GM12873 (cell line): ENCODE results near the gene BLM.

Experiments used
- CTCF ChIP-seq: IDR thresholded peaks from 2 replicates; pipeline ENCODE4 v1.5.1; 2012; ENCODE audit warnings: low read depth, mild to moderate bottlenecking, moderate library complexity, low read length, control low read depth; ENCODE audit not compliant: insufficient read depth; ENCODE audit errors: missing control alignments

BLM gene

GRCh38 chr15:90862487-90862886 is 145.3 kb downstream of the BLM start:
- TF ChIP-seq CTCF, result no peak

- TF ChIP-seq CTCF, result no peak
Observed at GRCh38 chr15:90862964-90863778, 146.0 kb downstream of the BLM start.

- no peak for TF ChIP-seq CTCF
Observed at GRCh38 chr15:90863987-90864386, 146.8 kb downstream of the BLM start.

- TF ChIP-seq CTCF, result no peak
Observed at GRCh38 chr15:90864507-90864906, 147.4 kb downstream of the BLM start.

GRCh38 chr15:90865702-90866101 is 148.6 kb downstream of the BLM start:
- no peak for TF ChIP-seq CTCF
